Measurements from ENCODE around the gene WDR81.
"Not testable (repeated sequence)": the region's sequence is repeated elsewhere in the genome, so short reads cannot be mapped to it uniquely, and the experiment has no call there.

WDR81 gene

GRCh38 chr17:1730326-1731193 lies 6.1 kb downstream of the WDR81 start:
- DNase-seq (ENCODE audit: low read depth), result no peak

- no peak for DNase-seq (ENCODE audit: low read depth)
These were observed 6.6 kb downstream of the WDR81 start for GRCh38 chr17:1731194-1731506.

GRCh38 chr17:1732241-1732832 lies 7.8 kb downstream of the WDR81 start:
- DNase-seq (ENCODE audit: low read depth), result no peak

- no peak for DNase-seq (ENCODE audit: low read depth)
These were observed 8.4 kb downstream of the WDR81 start for GRCh38 chr17:1732833-1733321.

GRCh38 chr17:1733759-1734158 lies 9.3 kb downstream of the WDR81 start:
- no peak for DNase-seq (ENCODE audit: low read depth)

- DNase-seq (ENCODE audit: low read depth), result no peak
These were observed 10.9 kb downstream of the WDR81 start for GRCh38 chr17:1735418-1735817.

GRCh38 chr17:1735834-1736347 lies 11.4 kb downstream of the WDR81 start:
- no peak for DNase-seq (ENCODE audit: low read depth)

GRCh38 chr17:1736348-1737281 lies 12.1 kb downstream of the WDR81 start:
- no peak for DNase-seq (ENCODE audit: low read depth)

GRCh38 chr17:1737531-1738291 lies 13.2 kb downstream of the WDR81 start:
- DNase-seq (ENCODE audit: low read depth), result no peak

- not testable (repeated sequence) for DNase-seq (ENCODE audit: low read depth)
These were observed 17.4 kb downstream of the WDR81 start for GRCh38 chr17:1741899-1742298.

- no peak for DNase-seq (ENCODE audit: low read depth)
These were observed 18.0 kb downstream of the WDR81 start, which contains the start of gene SERPINF2 for GRCh38 chr17:1742371-1743087. Gene SERPINF2 (plus strand): TSS chr17:1742871. CDS start chr17:1744996, 2,125 bp downstream.

- no peak for DNase-seq (ENCODE audit: low read depth)
These were observed 18.6 kb downstream of the WDR81 start for GRCh38 chr17:1743088-1743439.

- no peak for DNase-seq (ENCODE audit: low read depth)
These were observed 20.3 kb downstream of the WDR81 start for GRCh38 chr17:1744551-1745512.

- DNase-seq (ENCODE audit: low read depth), result no peak
These were observed 21.1 kb downstream of the WDR81 start for GRCh38 chr17:1745513-1746020.

- no peak for DNase-seq (ENCODE audit: low read depth)
These were observed 22.6 kb downstream of the WDR81 start for GRCh38 chr17:1746975-1747543.

GRCh38 chr17:1750628-1751027 lies 26.1 kb downstream of the WDR81 start:
- no peak for DNase-seq (ENCODE audit: low read depth)

- no peak for DNase-seq (ENCODE audit: low read depth)
These were observed 28.1 kb downstream of the WDR81 start for GRCh38 chr17:1752425-1753262.
